K562 (cell line): ENCODE data around the gene LDAH. TPM values are rescaled to one million over a fixed set of nuclear protein-coding genes. Genes with fewer than 3 reads are reported as not detected.

Experiments used
- ATAC-seq: fragments of 200-7000 bp; cut with Tn5 transposase; 3 replicates; pipeline ENCODE4 v1.9.1; 2020; ENCODE audit warnings: moderate library complexity
- BruUV-seq: library from RNA; stranded (reverse); fragments of 400-500 nt; replicated peaks from 2 replicates; lab custom pipeline; 2021; lab: Mats Ljungman, UMichigan
- CTCF ChIA-PET: fragments of 300-600 bp; formaldehyde crosslinking; extraction: SDS; loops from one replicate; lab custom pipeline; 2021; ENCODE audit warnings: low intra/inter-chr PET ratio; lab: Yijun Ruan, JAX
- POLR2A ChIA-PET: fragments of 300-600, 350-650 bp; sonication (Branson Sonifier 250); formaldehyde crosslinking; extraction: SDS; loops from one replicate; lab custom pipeline; 2021; ENCODE audit warnings: antibody characterized with exemption, inconsistent platforms; lab: Yijun Ruan, JAX
- DNase-seq, 4 experiments: peaks; one replicate each; pipeline versions ENCODE4 v3.0.0 to v3.0.0-alpha.2; 2011 to 2018; ENCODE audit warnings: low spot score in 3 of 4, mixed read lengths in 3 of 4; ENCODE audit errors: extremely low read depth in 1 of 4
- FAIRE-seq: peaks from 2 replicates; lab custom pipeline; 2011; peaks lifted over from hg19 to GRCh38; lab: Jason Lieb, UNC
- H2AFZ ChIP-seq: 2 replicates; pipeline ENCODE4 v1.6.0; 2011; ENCODE audit warnings: low read depth, low read length, control low read depth, inconsistent platforms
- H3K27ac ChIP-seq: fragments of 200-600 bp; 3 replicates; pipeline ENCODE4 v1.8.0; 2011; ENCODE audit warnings: low read depth, mild to moderate bottlenecking, control low read depth, inconsistent platforms, low read length, moderate library complexity, mixed read lengths; ENCODE audit errors: extremely low read depth
- H3K27me3 ChIP-seq, 2 experiments: fragments of 300-600 bp in 1 of 2; 2 replicates in 1 of 2; 3 replicates in 1 of 2; pipeline versions ENCODE4 v1.6.0 to v1.8.0; 2011; ENCODE audit warnings: inconsistent platforms in 2 of 2, low read length in 2 of 2, mild to moderate bottlenecking in 1 of 2, mixed read lengths in 1 of 2, moderate library complexity in 1 of 2; ENCODE audit not compliant: control insufficient read depth in 2 of 2, insufficient read depth in 2 of 2
- H3K36me3 ChIP-seq: fragments of 300-600 bp; 3 replicates; pipeline ENCODE4 v1.8.0; 2011; ENCODE audit warnings: mild to moderate bottlenecking, low read length, inconsistent platforms; ENCODE audit not compliant: control insufficient read depth, insufficient read depth
- H3K4me1 ChIP-seq, 2 experiments: fragments of 200-600 bp in 1 of 2; replicated peaks in 1 of 2; 2 replicates in 1 of 2; 3 replicates in 1 of 2; pipeline versions ENCODE4 v1.5.1 to v1.8.0; 2011; ENCODE audit warnings: inconsistent platforms in 2 of 2, low read length in 2 of 2, mild to moderate bottlenecking in 1 of 2, mixed read lengths in 1 of 2, moderate library complexity in 1 of 2; ENCODE audit not compliant: control insufficient read depth in 2 of 2, insufficient read depth in 2 of 2
- H3K4me2 ChIP-seq: 2 replicates; pipeline ENCODE4 v1.6.1; 2011; ENCODE audit warnings: low read length, control low read depth, inconsistent platforms, mixed read lengths; ENCODE audit not compliant: insufficient read depth
- H3K4me3 ChIP-seq: fragments of 200-600 bp; sonication (generic), shearing (Covaris generic); 2 replicates; pipeline ENCODE4 v1.5.1; 2016; ENCODE audit warnings: control low read depth, inconsistent platforms
- H3K79me2 ChIP-seq: fragments of 200-600 bp; 3 replicates; pipeline ENCODE4 v1.8.0; 2011; ENCODE audit warnings: low read length, inconsistent platforms; ENCODE audit not compliant: control insufficient read depth, insufficient read depth
- H3K9ac ChIP-seq, 2 experiments: 2 replicates each; pipeline versions ENCODE4 v1.6.0 to v1.6.1; 2011; ENCODE audit warnings: low read depth in 2 of 2, low read length in 2 of 2, control low read depth in 1 of 2, inconsistent platforms in 1 of 2, mild to moderate bottlenecking in 1 of 2, mixed read lengths in 1 of 2; ENCODE audit not compliant: insufficient read depth in 1 of 2
- H3K9me1 ChIP-seq: one replicate; pipeline ENCODE4 v1.6.0; 2011; ENCODE audit warnings: inconsistent platforms, mild to moderate bottlenecking, low read length, moderate library complexity; ENCODE audit not compliant: control insufficient read depth, insufficient read depth
- H3K9me3 ChIP-seq: replicated peaks from 2 replicates; pipeline ENCODE4 v1.5.1; 2011; ENCODE audit warnings: low read depth, low read length, inconsistent platforms; ENCODE audit not compliant: control insufficient read depth, insufficient read depth
- H4K20me1 ChIP-seq: replicated peaks from 2 replicates; pipeline ENCODE4 v1.6.1; 2011; ENCODE audit warnings: low read length, inconsistent platforms, mixed read lengths; ENCODE audit not compliant: control insufficient read depth, insufficient read depth
- ASH1L ChIP-seq: fragments of 450-650 bp; IDR thresholded peaks from 2 replicates; pipeline ENCODE4 v1.6.1; 2018; ENCODE audit warnings: borderline replicate concordance, mild to moderate bottlenecking, low read depth; ENCODE audit not compliant: partially characterized antibody
- CLOCK ChIP-seq: fragments of 250-450 bp; sonication (Bioruptor Pico); IDR thresholded peaks from 2 replicates; pipeline ENCODE4 v1.4.0; 2020; ENCODE audit warnings: mild to moderate bottlenecking, moderate library complexity, borderline replicate concordance
- DNMT1 ChIP-seq: fragments of 450-650 bp; IDR thresholded peaks from 2 replicates; pipeline ENCODE4 v1.6.1; 2016; ENCODE audit warnings: antibody characterized with exemption, mild to moderate bottlenecking
- ILK ChIP-seq: fragments of 450-650 bp; IDR thresholded peaks from 2 replicates; pipeline ENCODE4 v1.6.1; 2016; ENCODE audit warnings: missing genetic modification characterization, low read depth, mild to moderate bottlenecking, missing compliant biosample characterization, moderate library complexity, borderline replicate concordance
- LCOR ChIP-seq: sonication (generic); formaldehyde crosslinking; IDR thresholded peaks from 2 replicates; pipeline ENCODE4 v1.8.0; 2022; ENCODE audit warnings: mild to moderate bottlenecking, missing genetic modification reagents
- SIN3A ChIP-seq, 2 experiments: fragments of 150-350 bp in 1 of 2; IDR thresholded peaks; 2 replicates each; pipeline ENCODE4 v1.6.1; 2011 to 2016; ENCODE audit warnings: borderline replicate concordance in 2 of 2, low read depth in 2 of 2, low read length in 2 of 2, mild to moderate bottlenecking in 2 of 2, moderate library complexity in 2 of 2; ENCODE audit not compliant: control insufficient read depth in 1 of 2
- TCF7L2 ChIP-seq: fragments of 150-350 bp; IDR thresholded peaks from 2 replicates; pipeline ENCODE4 v1.6.1; 2016; ENCODE audit warnings: low read depth, mild to moderate bottlenecking, low read length, moderate library complexity
- ZNF197 ChIP-seq: fragments of 200-800 bp; sonication (Bioruptor generic); IDR thresholded peaks from 2 replicates; pipeline ENCODE4 v1.6.1; 2016; ENCODE audit warnings: low read depth, missing genetic modification characterization, missing compliant biosample characterization
- WGBS: fragments of 100-300 bp; shearing (Covaris generic); methylation state at CpG from one replicate; pipeline ENCODE4 v1.1.6; 2016; ENCODE audit warnings: low coverage, mixed read lengths; ENCODE audit not compliant: insufficient coverage; ENCODE audit errors: missing lambda C conversion rate; 5-methylcytosine and 5-hydroxymethylcytosine counted together
- in situ Hi-C: fragments of 300-500 bp; cut with MboI; formaldehyde crosslinking; loops from 4 replicates; pipeline ENCODE4 v1.15.0; 2018; ENCODE audit warnings: inconsistent platforms, mixed read lengths
- intact Hi-C: fragments of 100-400 bp; cut with micrococcal nuclease; formaldehyde crosslinking; loops from 2 replicates; pipeline ENCODE4 v1.14.2; 2022
- polyA plus RNA-seq, 8 experiments: library from polyadenylated mRNA; depleted of rRNA in 4 of 8; stranded (reverse) in 5 of 8; unstranded in 3 of 8; fragments of >200 nt; fragmentation: Nextera tagmentation in 2 of 8; fragmentation: Illumina TruSeq in 1 of 8; extraction: Ambion mirVana in 2 of 8; extraction: Trizol in 1 of 8; gene quantifications; 2 replicates each; pipeline versions ENCODE4 v1.2.1 to v1.2.3, GENCODE V29; 2011 to 2014; ENCODE audit warnings: inconsistent platforms in 1 of 8, missing spikeins in 1 of 8
- total RNA-seq, 7 experiments: library from RNA; depleted of rRNA in 6 of 7; stranded (reverse); fragments of >200 nt in 6 of 7; fragmentation: Illumina TruSeq in 2 of 7; extraction: Trizol in 2 of 7; gene quantifications; 2 replicates each; pipeline versions ENCODE4 v1.2.1 to v1.2.3, GENCODE V29; 2011 to 2021; ENCODE audit warnings: low replicate concordance in 1 of 7
- TF ChIP-seq, protein P1 (sequence below): sonication (generic); formaldehyde crosslinking; IDR thresholded peaks from 2 replicates; pipeline ENCODE4 v1.8.0; 2023; ENCODE audit warnings: mild to moderate bottlenecking, missing genetic modification reagents

LDAH gene
- total and polyA plus RNA-seq, 9 of the 15 experiments (the other 6 are each of a cell fraction or from before 2014, with no cell fraction given) = 22.3 to 60.1 (median 40.0) TPM

- Histone ChIP-seq H3K4me2 (no peak overlapping the region), H3K9me1 (no peaks in the 10 kb centered on the region), H2AFZ (no peak overlapping the region), H4K20me1 (no peaks in the 10 kb centered on the region), H3K9ac (no peak overlapping the region), H3K4me1 (no peaks in the 10 kb centered on the region), H3K9me3 (no peaks in the 10 kb centered on the region), H3K79me2 (no peaks in the 10 kb centered on the region), H3K4me3 (no peak overlapping the region), H3K36me3 (no peaks in the 10 kb centered on the region), H3K27me3 (no peaks in the 10 kb centered on the region), H3K27ac (no peak overlapping the region)
- DNase-seq (no peak), FAIRE-seq (no peak), ATAC-seq (no peak)
- BruUV-seq = no TSS peak
- CTCF ChIA-PET = no interaction called here
- 50% methylated on average over 3 of the region's 3 CpGs for WGBS
- intact Hi-C loops = no loop called here
- POLR2A ChIA-PET = no interaction called here
- TF ChIP-seq ILK (tag) (no peak), DNMT1 (no peak), SIN3A (IDR thresholded peaks at IDR 0.05; ENCODE audit: borderline replicate concordance in 2 of 2, control insufficient read depth in 1 of 2, low read depth in 2 of 2, low read length in 2 of 2) (no peak), CLOCK (CRISPR knock-in tag) (no peak), TCF7L2 (no peak), LCOR (CRISPR knock-in tag) (no peak), ZNF197 (CRISPR knock-in tag) (no peak), ASH1L (no peak)
- TF ChIP-seq, protein P1, sequence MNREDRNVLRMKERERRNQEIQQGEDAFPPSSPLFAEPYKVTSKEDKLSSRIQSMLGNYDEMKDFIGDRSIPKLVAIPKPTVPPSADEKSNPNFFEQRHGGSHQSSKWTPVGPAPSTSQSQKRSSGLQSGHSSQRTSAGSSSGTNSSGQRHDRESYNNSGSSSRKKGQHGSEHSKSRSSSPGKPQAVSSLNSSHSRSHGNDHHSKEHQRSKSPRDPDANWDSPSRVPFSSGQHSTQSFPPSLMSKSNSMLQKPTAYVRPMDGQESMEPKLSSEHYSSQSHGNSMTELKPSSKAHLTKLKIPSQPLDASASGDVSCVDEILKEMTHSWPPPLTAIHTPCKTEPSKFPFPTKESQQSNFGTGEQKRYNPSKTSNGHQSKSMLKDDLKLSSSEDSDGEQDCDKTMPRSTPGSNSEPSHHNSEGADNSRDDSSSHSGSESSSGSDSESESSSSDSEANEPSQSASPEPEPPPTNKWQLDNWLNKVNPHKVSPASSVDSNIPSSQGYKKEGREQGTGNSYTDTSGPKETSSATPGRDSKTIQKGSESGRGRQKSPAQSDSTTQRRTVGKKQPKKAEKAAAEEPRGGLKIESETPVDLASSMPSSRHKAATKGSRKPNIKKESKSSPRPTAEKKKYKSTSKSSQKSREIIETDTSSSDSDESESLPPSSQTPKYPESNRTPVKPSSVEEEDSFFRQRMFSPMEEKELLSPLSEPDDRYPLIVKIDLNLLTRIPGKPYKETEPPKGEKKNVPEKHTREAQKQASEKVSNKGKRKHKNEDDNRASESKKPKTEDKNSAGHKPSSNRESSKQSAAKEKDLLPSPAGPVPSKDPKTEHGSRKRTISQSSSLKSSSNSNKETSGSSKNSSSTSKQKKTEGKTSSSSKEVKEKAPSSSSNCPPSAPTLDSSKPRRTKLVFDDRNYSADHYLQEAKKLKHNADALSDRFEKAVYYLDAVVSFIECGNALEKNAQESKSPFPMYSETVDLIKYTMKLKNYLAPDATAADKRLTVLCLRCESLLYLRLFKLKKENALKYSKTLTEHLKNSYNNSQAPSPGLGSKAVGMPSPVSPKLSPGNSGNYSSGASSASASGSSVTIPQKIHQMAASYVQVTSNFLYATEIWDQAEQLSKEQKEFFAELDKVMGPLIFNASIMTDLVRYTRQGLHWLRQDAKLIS = no peak
- in situ Hi-C loops = no loop called here
Measured at GRCh38 chr2:20706786-20707185, 116.1 kb downstream of the LDAH start.
